ENCODE measurements around the gene KANK4.

KANK4 gene

DNA sequence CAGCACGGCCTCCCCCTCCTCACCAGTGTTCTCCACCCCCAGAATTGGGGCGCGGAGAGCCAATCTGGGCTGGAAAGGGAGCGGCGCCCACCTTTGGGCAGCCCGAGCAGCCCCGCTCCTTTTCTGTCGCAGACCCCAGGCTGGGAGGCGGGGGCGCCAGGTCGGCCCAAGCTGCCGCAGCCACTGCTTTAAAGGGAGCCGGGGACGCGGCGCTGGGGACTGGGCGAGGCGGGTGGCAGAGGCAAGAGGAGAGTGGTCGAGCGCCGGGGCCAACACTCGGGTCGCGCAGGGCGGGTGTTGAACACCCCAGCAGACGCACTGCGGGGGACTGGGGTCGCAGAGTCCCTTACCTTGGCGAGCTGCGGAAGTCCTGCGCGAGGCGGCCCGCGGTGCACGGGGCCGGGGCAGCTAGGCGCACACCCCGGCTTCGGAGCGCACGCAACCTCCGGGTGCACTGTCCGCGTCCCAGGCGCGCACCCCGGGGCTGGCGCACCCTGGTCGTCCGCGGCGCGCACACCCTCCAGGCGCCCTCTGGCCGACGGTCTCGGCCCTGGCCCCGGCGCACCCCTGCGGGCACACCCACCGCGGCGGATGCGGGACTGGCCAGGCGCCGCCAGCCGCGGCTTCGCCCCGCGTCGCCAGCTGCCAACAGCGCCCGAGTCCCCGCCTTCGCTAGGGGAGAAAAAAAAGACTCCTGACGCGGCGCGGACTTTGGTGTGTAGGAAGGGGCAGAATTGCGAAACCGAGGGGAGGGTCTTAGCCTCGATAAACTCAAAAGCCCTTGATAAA lies at the start of gene KANK4:
KANK4 (minus strand) TSS at position 679 of the 789 bp plus-strand sequence. CDS start 37,870 bp downstream, outside the sequence.
- DNase-seq = no peak

DNA sequence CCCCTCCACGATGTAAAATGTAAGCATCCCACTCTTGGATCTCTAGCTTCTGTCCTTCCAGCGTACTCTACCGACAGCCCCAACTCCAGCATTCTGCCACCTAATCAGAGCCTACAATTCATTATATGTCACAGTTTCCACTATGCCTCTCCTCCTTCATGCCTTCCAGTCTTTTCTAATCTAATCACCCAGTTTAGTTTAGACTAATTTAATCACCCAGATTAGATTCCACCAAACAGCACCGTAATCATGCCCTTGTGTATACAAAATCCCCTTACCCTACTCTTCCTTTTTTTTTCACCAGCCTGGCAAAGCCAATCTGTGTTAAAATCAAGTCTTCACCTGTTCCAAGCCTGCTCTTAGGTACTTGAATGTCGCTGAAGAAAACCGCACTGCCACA lies 49.8 kb upstream of the KANK4 start:
- DNase-seq = no peak

DNA sequence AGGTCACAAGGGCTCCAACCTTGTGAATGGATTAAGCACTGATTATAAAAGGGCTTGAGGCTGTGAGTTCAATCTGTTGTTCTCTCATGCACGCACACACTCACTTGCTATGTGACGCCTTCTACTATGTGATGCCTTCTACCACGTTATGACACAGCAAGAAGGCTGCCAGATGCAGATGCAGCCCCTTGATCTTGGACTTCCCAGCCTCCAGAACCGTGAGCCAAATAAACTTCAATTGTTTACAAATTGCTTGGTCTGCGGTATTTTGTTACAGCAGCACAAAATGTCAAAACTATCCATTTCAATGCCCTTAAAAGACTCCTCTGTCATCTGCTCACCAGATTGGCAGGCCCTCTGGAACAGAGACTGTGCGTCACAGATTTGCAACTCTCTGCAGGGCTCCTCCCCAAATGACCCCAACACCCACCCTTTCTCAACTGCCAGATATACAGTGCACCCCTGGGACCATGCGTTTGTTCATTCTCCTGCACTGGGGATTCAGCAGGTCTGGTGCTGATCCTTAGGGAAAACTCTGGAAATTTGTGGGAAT lies 47.8 kb upstream of the KANK4 start:
- no peak for DNase-seq

DNA sequence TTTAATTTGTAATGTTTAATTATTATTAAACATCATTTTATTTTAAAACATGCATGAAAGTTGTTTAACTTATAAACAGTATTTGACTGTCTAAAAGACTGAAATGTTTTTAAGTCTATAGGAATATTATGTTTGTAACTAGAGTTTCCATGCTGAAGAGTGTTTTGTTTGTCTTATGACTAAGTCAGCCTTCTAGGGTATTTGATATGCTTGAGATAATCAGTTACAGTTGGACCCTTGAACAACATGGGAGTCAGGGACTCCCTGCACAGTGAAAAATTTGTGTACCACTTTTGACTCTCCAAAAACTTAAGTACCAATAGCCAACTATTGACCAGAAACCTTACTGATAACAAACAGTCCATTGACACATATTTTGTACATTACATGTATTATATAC lies 45.5 kb upstream of the KANK4 start:
- DNase-seq = no peak

DNA sequence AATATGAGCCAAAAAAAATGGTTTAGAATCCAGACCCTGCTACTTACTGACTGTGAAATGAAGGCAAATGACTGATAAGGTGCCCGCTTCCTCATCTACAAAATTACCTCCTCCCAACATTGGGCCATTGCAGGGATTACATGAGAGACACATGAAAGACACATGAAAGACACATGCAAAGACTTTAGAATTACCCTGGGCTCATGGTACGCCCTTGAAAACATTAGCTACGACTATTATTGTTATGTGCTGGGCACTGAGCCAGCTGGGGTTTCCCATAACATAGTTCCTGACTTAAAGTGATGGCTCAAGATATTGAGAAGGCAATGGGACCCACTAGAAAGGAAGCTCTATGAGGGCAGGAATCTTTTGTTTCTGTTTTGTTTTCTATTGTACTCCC lies 43.7 kb upstream of the KANK4 start:
- no peak for DNase-seq

DNA sequence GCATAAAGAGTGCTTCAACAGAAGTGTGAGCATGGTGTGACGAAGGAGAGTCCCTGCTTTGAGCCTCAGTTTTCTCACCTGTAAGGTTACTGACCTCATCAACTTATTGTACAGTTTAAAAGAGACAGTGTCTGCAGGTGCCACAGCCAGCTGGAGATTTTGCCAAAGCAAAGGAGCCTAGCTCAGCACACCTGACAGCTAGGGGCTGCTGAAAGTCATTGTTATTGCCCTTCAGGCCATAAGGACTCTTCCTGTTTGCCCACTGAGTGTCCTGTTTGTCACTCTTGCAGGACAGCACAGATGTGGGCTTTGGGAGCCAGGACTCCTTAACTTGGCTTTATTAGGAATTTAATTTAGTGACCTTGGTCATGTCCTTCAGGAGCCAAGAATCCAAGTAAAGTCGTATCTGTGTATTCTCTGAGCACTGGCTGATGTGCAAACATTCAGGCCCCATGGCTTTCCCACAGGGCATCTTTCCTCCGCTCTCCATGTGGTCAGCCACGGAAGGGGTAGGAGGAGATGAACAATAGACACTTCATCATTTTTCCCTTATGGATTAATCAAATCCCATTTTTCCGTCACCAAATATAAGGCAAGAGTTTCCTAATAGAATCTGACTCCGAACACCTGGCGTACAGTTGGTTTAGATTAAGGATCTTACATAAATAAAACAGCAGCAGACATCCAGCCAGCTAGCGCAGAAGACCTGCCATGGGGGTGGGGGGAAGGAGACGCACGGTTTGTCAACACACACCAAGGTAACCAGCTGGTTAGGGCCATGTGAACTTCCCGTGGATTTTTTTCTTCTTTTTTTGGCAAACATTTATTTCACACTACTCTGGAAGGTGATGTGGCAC lies 43.1 kb upstream of the KANK4 start:
- no peak for DNase-seq

DNA sequence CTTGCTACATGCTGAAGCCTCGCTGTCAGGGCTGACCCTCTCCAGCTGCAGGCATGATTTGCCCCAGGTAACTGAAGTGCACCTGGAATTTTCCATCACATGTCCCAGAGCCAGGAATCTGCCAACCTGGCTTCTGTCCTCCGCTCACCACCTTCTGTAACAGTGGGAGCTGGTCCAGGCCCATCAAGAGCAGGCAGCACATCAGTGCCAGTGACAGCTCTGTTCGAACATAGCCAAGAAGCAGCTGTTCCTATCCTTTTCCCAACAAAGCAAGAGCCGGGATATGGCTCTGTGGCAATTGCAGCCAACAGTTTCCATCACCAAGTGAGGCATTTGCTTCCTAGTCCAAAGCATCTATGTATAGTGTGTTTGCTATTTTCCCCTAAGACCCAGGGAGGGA lies 42.2 kb upstream of the KANK4 start:
- no peak for DNase-seq

DNA sequence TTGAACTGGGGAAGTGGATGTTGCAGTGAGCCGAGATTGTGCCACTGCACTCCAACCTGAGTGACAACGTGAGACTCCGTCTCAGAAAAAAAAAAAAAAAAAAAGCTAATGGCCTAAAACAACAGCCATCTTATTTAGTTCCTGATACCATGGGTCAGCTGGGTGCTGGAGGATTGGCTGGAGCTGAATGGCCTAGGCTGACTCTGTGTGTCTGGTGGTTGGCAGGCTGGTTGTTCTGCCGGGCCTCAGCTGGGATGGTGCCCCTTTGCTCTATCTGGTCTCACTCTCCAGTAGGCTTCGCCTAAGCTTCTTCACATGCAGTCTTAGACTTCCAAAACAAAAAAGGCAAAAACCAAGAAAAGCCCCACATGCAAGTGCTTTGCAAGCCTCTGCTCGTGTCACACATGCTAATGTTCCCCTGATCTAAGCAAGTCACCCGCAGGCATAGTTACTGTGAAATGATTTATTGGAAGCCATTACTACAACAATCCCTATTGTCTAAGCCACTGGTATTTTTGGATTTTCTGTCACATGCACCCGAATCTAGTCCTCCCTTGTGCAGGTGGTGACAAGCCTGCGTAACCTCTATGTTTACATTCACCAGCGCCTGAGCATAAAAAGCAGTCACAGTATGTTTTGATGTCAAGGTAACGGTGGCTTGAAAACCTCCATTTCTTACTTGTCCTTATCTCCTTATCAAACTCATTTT lies 39.6 kb upstream of the KANK4 start:
- no peak for DNase-seq

DNA sequence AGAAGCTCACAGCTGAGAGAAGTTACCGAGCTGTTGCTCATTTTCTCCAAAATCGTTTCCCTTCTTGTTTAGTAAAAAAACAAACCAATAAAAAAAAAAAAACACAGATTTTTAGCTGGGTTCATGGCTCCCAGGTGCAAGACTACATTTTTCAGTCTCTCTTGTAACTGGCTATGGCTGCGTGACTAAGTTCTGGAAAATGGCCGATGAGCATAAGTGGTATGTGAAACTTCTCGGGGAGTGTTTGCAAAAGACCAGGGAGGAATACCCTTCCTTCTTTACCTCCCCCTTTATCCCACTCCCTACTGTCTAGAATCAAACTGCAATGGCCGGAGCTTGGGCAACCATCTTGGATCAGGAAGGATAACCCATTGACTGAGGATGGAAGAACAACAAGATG lies 38.7 kb upstream of the KANK4 start:
- no peak for DNase-seq

DNA sequence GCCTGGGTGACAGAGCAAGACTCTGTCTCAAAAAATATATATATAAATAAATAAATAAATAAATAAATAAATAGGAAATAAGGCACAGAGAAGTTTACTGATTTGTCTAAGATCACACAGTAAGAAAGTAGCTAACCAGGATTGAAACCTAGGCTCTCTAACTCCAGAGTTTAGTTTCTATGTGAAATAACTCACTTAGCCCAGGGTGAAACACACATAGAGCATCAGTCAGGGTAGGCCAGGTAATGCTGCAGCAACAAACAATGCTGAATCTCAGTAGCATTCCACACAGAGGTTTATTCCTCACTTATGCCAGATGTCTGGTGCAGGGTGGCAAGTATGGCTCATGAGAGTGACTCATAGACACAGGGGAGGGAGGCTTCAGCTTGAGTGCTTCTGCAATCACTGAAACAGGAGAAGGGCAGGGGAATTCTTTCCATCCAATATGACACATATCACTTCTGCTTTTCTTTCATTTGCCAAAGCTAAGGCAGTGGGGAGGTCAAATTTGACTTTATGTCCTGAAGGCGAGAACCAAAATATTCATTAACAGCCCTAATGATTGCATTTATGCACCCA lies 37.1 kb upstream of the KANK4 start:
- no peak for DNase-seq

DNA sequence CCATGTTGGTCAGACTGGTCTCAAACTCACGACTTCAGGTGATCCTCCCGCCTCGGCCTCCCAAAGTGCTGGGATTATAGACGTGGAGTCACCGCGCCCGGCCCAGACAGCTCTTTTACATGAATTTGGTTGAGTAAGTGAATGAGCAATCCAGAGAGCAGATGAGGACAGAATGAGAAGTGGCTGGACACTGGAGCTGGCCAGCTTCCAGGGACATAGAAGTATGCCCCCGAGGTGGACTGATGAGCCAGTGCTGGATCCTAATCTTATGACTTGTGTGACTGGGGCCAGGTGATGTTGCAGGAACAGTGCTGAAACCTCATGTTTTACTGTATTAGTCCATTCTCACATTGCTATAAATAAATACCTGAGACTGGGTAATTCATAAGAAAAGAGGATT lies 35.9 kb upstream of the KANK4 start:
- DNase-seq = no peak

DNA sequence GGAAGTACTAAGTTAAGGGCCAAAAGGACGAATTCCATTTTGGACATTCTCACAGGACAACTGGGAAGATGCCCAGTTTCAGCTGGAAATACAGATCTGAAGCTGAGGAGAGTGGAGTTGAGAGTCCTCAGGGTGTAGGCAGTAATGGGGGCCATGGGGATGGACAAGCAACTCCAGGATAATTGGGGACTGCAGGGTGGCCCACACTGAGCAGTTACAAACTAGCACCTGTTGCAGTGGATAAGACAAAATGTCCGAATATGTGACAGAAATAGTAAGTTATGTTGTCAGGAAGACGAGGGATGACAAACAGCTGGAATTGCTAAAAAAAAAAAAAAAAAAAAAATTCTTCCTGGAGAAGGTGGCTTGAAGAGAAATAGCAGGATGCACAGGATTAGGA lies 34.6 kb upstream of the KANK4 start:
- DNase-seq = no peak

DNA sequence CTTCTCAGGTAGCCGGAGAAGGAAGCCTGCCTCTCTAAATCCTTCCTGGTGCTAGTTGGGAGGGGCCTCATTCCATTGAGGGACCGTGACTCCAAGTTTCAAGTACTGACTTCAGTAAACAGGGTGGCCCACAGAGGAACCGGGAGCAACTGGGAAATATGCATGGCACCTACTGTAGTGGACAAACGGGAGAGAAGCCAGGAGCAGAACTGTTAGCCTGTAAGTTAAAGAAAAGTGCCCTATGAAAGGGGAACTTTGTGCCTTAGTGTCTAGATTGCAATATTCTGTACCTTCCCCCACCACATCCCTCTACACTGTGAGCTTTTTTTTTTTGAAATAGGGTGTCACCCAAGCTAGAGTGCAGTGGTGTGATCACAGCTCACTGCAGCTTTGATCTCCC lies 33.2 kb upstream of the KANK4 start:
- DNase-seq = no peak

DNA sequence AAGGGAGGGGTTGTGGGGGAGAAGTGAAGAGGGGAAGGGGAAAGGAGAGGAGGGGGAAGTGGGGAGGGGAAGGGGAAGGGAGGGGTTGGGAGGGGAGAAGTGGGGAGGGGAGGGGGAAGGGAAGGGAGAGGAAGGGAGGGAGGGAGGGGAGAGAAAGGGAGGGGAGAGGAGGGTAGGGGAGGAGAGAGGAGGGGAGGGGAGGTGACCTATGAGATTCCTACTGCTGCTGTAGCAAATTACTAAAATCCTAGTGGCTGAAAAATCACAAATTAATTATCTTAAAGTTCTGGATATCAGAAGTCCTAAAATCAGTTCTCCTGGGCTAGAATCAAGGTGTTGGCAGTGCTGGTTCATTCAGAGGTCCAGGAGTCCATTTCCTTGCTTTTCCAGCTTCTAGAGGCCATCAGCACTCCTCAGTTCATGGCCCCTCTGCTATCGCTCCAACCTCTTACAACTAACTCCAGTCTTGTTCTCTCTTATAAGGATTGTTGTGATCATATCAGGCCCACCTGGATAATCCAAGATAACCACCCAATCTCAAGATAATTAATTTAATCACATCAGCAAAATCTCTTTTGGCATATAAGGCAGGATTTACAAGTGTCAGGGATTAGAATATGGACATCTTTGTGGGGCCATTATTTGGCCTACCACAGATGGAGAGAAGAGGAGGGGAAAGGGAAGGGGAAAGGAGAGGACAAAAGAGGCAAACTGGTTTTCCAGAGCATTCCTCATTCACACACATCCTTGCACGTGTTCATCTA lies 30.4 kb upstream of the KANK4 start:
- no peak for DNase-seq

DNA sequence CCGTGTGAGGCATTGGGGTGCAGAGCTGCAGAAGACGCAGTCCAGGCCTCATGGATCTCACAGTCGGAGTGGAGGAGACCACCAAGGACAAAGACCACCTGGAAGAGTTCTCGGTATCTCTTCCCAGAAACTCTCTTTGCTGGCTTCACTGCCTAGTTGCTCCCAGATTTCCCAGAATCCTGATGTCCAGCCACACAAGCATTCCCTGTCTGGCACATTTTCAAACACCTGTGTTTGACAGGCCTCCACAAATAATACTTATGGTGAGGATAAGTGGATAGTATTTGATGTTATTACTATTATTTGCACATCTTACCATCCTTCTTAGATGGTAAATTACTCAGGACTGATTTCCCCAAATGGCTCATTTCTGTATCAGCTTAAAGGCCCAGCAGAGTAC lies 27.7 kb upstream of the KANK4 start:
- no peak for DNase-seq

DNA sequence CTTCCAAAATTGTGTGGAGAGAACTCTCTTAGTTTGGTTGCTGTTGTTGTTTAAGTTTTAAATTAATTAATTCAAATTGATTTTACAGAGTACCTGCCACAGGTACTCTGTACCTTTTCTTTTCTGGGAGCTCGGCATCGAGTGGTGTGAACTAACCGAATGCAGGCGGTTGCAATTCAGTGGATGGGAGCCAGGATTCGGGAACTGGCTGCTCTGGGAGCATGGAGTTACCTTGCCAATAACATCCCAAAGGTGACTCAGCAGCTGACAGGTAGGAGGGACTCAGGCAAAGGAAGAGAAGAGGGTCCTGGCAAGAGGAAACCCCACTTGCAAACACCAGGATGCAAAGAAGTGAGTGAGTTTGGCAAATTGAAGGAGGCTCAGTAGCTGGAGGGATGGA lies 24.7 kb upstream of the KANK4 start:
- no peak for DNase-seq

DNA sequence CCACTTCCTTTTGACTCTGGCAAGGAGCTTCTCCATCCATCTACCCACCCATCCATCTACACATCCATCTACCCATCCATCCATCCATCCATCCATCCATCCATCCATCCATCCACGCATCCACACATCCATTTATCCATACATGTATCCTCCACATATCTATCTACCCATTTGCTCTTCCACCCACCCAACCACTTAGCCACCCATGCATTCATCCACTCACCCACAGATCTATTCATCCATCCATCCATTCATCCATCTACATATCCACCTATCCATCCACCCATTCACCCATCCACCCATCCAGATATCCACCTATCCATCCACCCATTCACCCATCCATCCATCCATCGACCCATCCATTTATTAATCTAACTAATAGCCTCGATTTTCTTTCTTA lies 23.0 kb upstream of the KANK4 start:
- no peak for DNase-seq

DNA sequence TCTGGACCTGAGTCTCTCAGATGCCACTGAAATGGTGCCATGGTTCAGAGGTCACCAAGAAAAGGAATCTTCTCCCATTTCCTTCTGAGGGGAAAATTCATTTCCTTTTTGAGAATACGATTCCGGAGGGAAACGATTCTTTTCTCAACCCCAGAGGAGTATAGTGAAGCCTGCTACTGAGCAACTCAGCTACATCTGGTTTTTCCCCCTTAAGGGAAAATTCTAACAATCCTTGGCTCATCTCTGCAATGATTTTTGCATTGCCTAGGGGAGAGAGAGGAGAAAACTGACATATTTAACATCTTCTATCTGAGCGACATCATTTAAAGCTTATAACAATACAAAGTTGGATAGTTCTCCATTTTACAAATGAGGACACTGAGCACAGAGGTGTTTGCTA lies 22.4 kb upstream of the KANK4 start:
- no peak for DNase-seq

DNA sequence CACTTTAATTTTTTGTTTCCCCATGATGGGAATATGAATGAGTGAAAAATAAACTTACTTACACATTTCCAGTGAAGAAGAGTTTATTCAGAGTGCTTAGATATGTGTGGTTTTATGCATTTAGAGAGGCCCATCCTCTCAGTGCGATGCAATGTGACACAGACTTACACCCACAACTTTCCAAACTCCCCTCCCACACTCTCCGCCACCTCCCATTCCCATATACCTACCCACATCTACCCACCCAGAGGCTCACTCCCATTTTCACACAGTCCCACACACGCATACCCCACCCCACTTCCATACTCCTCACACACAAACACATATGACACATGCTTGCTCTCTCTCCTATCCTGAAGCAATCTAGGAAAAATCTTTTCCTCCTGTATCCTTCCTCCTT lies 21.9 kb upstream of the KANK4 start:
- no peak for DNase-seq

DNA sequence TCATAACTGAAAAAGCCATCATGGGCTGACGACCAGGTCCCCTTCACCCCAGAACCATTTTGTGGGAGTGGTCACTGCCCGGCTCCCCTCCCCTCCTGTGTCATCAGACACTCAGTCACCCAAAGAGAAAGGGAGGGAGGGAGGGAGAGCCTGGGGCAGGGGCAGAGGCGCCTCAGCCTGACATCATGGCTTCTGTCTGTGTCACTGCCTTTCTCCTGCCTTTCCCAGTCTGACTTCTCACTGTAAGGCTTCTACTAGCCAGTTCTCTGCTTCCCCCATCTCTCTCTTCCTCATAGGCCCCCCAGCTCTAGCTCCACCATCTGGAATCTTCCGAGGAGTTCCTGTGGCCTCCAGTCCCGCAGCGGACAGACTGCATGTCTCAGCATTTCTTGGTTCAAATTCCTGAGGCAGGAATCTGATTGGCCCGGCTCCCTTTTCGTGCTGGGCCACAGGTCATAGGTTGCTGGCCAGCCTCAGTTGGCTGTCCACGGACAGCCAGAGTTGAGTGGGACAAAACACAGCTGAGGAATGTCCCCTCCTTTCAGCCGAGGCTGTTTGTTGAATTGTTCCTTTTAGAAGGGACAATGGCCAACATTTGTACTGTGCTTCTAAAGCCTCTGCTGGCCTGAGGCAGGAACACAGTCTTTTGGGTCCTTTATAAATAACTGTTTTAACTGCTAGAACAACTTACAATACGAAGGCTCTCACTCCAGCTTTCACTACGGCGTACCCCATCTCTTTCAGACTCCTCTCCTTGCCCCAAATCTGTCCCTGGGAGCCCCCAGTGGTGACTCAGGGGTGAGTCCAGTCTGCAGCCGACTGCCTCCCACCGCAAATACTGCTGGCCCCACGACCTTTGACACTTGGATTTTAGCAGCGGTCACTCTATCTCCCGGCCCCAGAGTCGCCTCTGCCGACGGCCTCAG lies 18.7 kb upstream of the KANK4 start:
- no peak for DNase-seq

Data from stimulated activated CD4-positive, alpha-beta T cell treated with anti-CD3 and anti-CD28 coated beads, Interleukin-12 subunit alpha, Interleukin-12 subunit beta, amount 100 ng/mL, for 4 hours (primary cell).